ENCODE measurements around the gene CACHD1.

Gene CACHD1

DNA sequence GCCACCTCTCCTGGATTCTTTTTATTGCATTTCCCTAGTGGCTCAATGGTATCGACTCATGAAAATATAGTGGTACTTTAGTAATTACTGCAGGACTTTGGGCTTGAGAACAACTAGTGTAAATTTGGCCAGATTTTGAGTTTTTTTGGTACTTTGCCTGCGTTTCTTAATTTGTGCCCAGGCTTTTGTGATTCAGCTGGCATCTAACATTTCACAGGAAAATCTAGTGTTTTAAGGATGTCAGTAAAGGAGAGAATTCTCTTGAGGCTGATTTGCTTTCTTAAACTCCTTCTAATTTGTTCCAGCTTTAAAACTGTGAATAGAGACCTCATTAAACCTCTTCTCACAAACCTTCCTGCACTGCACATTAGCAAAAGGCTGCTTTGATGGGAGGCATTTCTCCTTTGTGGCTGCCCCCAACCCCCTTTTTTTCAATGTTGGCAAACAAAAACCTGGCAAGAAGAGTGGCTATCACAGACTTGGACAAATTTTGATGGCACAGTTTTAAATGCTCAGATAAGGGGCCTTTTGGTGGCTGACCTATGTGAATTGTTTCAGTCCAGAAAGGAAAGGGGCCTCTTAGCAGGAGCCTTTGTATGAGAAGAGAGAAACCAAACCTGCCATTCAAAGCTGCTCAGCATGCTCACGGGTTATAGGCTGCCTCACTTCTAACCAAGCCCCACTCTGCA, 161.6 kb downstream of the CACHD1 start:
- Histone ChIP-seq H3K27ac (ENCODE audit: low read length, poor library complexity, severe bottlenecking) (no peak overlapping the region), H3K4me2 (ENCODE audit: low read length, poor library complexity, severe bottlenecking) (no peak overlapping the region), H3K4ac (ENCODE audit: low read depth in 1 of 2, low read length in 2 of 2) (no peak overlapping the region), H3K23ac (ENCODE audit: low read length in 2 of 2) (no peak overlapping the region), H3K79me1 (replicated peaks; ENCODE audit: low read length, poor library complexity, severe bottlenecking) (no peaks in the 10 kb centered on the region), H3K9ac (ENCODE audit: low read length) (no peak overlapping the region), H3K4me3 (ENCODE audit: insufficient read depth in 1 of 2, low read depth in 1 of 2, low read length in 2 of 2) (no peak overlapping the region), H3K9me3 (ENCODE audit: control insufficient read depth, low read length) (no peaks in the 10 kb centered on the region), H3K36me3 (ENCODE audit: control insufficient read depth in 1 of 2, insufficient read depth in 2 of 2, low read depth in 1 of 2, low read length in 2 of 2) (peaks cover 0 to 5% of the 10 kb centered on the region in 2 experiments), H3K4me1 (ENCODE audit: control insufficient read depth, insufficient read depth, low read depth, low read length) (no peaks in the 10 kb centered on the region), H4K8ac (ENCODE audit: low read length) (no peak overlapping the region), H2AK5ac (ENCODE audit: low read length, severe bottlenecking) (no peak overlapping the region), H3K27me3 (ENCODE audit: control insufficient read depth in 1 of 2, insufficient read depth in 1 of 2, low read length in 2 of 2) (no peaks in the 10 kb centered on the region), H2BK12ac (ENCODE audit: low read length in 2 of 2) (no peak overlapping the region), H2BK120ac (ENCODE audit: low read depth, low read length) (no peak overlapping the region), H3K18ac (ENCODE audit: low read depth in 1 of 2, low read length in 2 of 2) (no peak overlapping the region), H2BK5ac (ENCODE audit: low read depth, low read length, poor library complexity, severe bottlenecking) (no peak overlapping the region), H4K91ac (ENCODE audit: low read length) (no peak overlapping the region), H2BK15ac (ENCODE audit: low read depth, poor library complexity, severe bottlenecking) (no peak overlapping the region), H2AFZ (ENCODE audit: low read depth, low read length) (no peak overlapping the region), H3K14ac (ENCODE audit: low read length in 2 of 2) (no peak overlapping the region)
- 88% methylated on average over 3 of the region's 3 CpGs for WGBS
- DNase-seq, result no peak

DNA sequence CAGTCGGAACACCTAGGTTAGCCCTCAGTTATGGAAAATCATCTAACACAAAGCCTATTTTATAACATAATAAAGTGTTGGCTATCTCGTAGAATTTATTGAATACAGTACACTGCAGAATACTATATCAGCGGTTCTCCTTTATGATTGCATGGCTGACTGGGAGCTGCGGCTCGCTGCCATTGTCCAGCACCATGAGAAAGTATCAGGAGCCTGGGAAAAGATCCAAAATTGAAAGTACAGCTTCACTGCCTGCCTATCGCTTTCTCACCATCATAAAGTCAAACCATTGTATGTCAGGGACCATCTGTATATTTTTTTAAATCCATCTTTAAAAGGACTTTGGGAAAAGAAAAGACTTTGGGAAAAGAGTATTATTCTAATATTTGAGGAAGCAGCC, 163.0 kb downstream of the CACHD1 start:
- WGBS, result 98% methylated on average over 6 of the region's 6 CpGs
- Histone ChIP-seq H2AK5ac (ENCODE audit: low read length, severe bottlenecking) (no peak overlapping the region), H3K4ac (ENCODE audit: low read depth in 1 of 2, low read length in 2 of 2) (no peak overlapping the region), H2BK5ac (ENCODE audit: low read depth, low read length, poor library complexity, severe bottlenecking) (no peak overlapping the region), H2AFZ (ENCODE audit: low read depth, low read length) (no peak overlapping the region), H3K4me2 (ENCODE audit: low read length, poor library complexity, severe bottlenecking) (no peak overlapping the region), H3K36me3 (ENCODE audit: control insufficient read depth in 1 of 2, insufficient read depth in 2 of 2, low read depth in 1 of 2, low read length in 2 of 2) (peaks cover 0 to 5% of the 10 kb centered on the region in 2 experiments), H2BK120ac (ENCODE audit: low read depth, low read length) (no peak overlapping the region), H3K27ac (ENCODE audit: low read length, poor library complexity, severe bottlenecking) (no peak overlapping the region), H3K79me1 (replicated peaks; ENCODE audit: low read length, poor library complexity, severe bottlenecking) (no peaks in the 10 kb centered on the region), H3K9me3 (ENCODE audit: control insufficient read depth, low read length) (no peaks in the 10 kb centered on the region), H2BK12ac (ENCODE audit: low read length in 2 of 2) (no peak overlapping the region), H3K9ac (ENCODE audit: low read length) (no peak overlapping the region), H3K14ac (ENCODE audit: low read length in 2 of 2) (no peak overlapping the region), H3K23ac (ENCODE audit: low read length in 2 of 2) (no peak overlapping the region), H3K4me3 (ENCODE audit: insufficient read depth in 1 of 2, low read depth in 1 of 2, low read length in 2 of 2) (no peak overlapping the region), H3K18ac (ENCODE audit: low read depth in 1 of 2, low read length in 2 of 2) (no peak overlapping the region), H4K91ac (ENCODE audit: low read length) (no peak overlapping the region), H3K4me1 (ENCODE audit: control insufficient read depth, insufficient read depth, low read depth, low read length) (no peaks in the 10 kb centered on the region), H3K27me3 (ENCODE audit: control insufficient read depth in 1 of 2, insufficient read depth in 1 of 2, low read length in 2 of 2) (no peaks in the 10 kb centered on the region), H4K8ac (ENCODE audit: low read length) (no peak overlapping the region), H2BK15ac (ENCODE audit: low read depth, poor library complexity, severe bottlenecking) (no peak overlapping the region)
- DNase-seq, result no peak

DNA sequence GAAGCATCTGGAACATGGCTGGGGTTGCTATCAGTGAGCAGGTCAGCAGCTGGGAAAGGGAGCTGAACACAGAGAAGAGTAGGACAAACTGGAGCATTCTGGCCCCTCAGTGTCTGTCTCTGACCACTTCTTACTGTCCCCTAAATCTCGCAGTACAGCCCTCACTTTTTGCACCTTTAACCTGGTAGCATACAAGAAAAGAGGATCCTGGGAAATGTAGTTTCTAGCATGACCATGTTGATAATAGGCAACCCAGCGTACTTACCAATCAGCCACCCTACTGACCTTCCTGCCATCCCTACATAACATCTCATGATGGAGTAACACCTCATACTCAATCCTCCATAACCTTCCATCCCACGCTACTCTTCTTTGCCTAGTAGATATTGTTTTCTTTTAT, 175.8 kb downstream of the CACHD1 start:
- Histone ChIP-seq H3K9ac (ENCODE audit: low read length) (no peak overlapping the region), H3K79me1 (replicated peaks; ENCODE audit: low read length, poor library complexity, severe bottlenecking) (no peaks in the 10 kb centered on the region), H3K18ac (ENCODE audit: low read depth in 1 of 2, low read length in 2 of 2) (no peak overlapping the region), H2AK5ac (ENCODE audit: low read length, severe bottlenecking) (no peak overlapping the region), H2BK12ac (ENCODE audit: low read length in 2 of 2) (no peak overlapping the region), H3K4me3 (ENCODE audit: insufficient read depth in 1 of 2, low read depth in 1 of 2, low read length in 2 of 2) (no peak overlapping the region), H3K36me3 (ENCODE audit: control insufficient read depth in 1 of 2, insufficient read depth in 2 of 2, low read depth in 1 of 2, low read length in 2 of 2) (peaks cover 0 to 11% of the 10 kb centered on the region in 2 experiments), H3K14ac (ENCODE audit: low read length in 2 of 2) (no peak overlapping the region), H3K4ac (ENCODE audit: low read depth in 1 of 2, low read length in 2 of 2) (no peak overlapping the region), H3K23ac (ENCODE audit: low read length in 2 of 2) (no peak overlapping the region), H3K27me3 (ENCODE audit: control insufficient read depth in 1 of 2, insufficient read depth in 1 of 2, low read length in 2 of 2) (no peaks in the 10 kb centered on the region), H4K8ac (ENCODE audit: low read length) (no peak overlapping the region), H3K9me3 (ENCODE audit: control insufficient read depth, low read length) (no peaks in the 10 kb centered on the region), H2BK15ac (ENCODE audit: low read depth, poor library complexity, severe bottlenecking) (no peak overlapping the region), H4K91ac (ENCODE audit: low read length) (no peak overlapping the region), H3K27ac (ENCODE audit: low read length, poor library complexity, severe bottlenecking) (no peak overlapping the region), H2AFZ (ENCODE audit: low read depth, low read length) (no peak overlapping the region), H3K4me1 (ENCODE audit: control insufficient read depth, insufficient read depth, low read depth, low read length) (no peaks in the 10 kb centered on the region), H2BK5ac (ENCODE audit: low read depth, low read length, poor library complexity, severe bottlenecking) (no peak overlapping the region), H3K4me2 (ENCODE audit: low read length, poor library complexity, severe bottlenecking) (no peak overlapping the region), H2BK120ac (ENCODE audit: low read depth, low read length) (no peak overlapping the region)
- WGBS, result 92% methylated on average over 2 of the region's 3 CpGs
- DNase-seq, result no peak

DNA sequence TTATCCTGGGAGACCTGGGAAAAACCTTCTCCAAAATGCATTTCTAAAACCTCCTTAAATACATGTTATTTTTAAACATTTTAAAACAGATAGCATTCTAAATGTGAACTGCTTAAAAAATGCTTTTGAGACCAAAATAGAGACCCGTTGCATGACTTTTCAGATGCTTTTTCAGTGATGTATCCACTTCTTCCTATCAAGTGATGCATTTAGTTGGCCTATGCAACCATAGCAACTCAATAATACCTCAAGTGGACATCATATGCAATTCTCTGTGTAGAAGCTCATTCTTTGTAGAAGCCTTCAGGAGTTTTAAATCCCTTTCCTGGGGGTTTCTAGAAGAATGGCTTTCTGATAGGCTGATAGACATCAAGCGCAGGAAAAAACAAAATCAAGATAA, 180.5 kb downstream of the CACHD1 start:
- H3K9me3 ChIP-seq (ENCODE audit: control insufficient read depth, low read length), result no peaks in the 10 kb centered on the region

More for the DNA sequence above, 180.5 kb downstream of the CACHD1 start:
- DNase-seq, result peak; percentile 57
- H3K36me3 ChIP-seq (ENCODE audit: control insufficient read depth in 1 of 2, insufficient read depth in 2 of 2, low read depth in 1 of 2, low read length in 2 of 2), result peaks cover 0 to 6% of the 10 kb centered on the region in 2 experiments
- no peak overlapping the region for H3K18ac ChIP-seq (ENCODE audit: low read depth in 1 of 2, low read length in 2 of 2)
- no peak overlapping the region for H3K4me3 ChIP-seq (ENCODE audit: insufficient read depth in 1 of 2, low read depth in 1 of 2, low read length in 2 of 2)
- no peak overlapping the region for H2BK12ac ChIP-seq (ENCODE audit: low read length in 2 of 2)
- H3K27me3 ChIP-seq (ENCODE audit: control insufficient read depth in 1 of 2, insufficient read depth in 1 of 2, low read length in 2 of 2), result no peaks in the 10 kb centered on the region
- H3K4ac ChIP-seq (ENCODE audit: low read depth in 1 of 2, low read length in 2 of 2), result no peak overlapping the region
- H2BK120ac ChIP-seq (ENCODE audit: low read depth, low read length), result no peak overlapping the region
- H4K91ac ChIP-seq (ENCODE audit: low read length), result no peak overlapping the region
- H3K23ac ChIP-seq (ENCODE audit: low read length in 2 of 2), result no peak overlapping the region
- H3K9ac ChIP-seq (ENCODE audit: low read length), result no peak overlapping the region
- no peak overlapping the region for H3K4me2 ChIP-seq (ENCODE audit: low read length, poor library complexity, severe bottlenecking)
- WGBS, result 92% methylated on average over 1 of the region's 2 CpGs
- no peak overlapping the region for H2BK5ac ChIP-seq (ENCODE audit: low read depth, low read length, poor library complexity, severe bottlenecking)
- H2AK5ac ChIP-seq (ENCODE audit: low read length, severe bottlenecking), result no peak overlapping the region
- H3K27ac ChIP-seq (ENCODE audit: low read length, poor library complexity, severe bottlenecking), result no peak overlapping the region
- no peak overlapping the region for H2BK15ac ChIP-seq (ENCODE audit: low read depth, poor library complexity, severe bottlenecking)
- H3K4me1 ChIP-seq (ENCODE audit: control insufficient read depth, insufficient read depth, low read depth, low read length), result no peaks in the 10 kb centered on the region
- H3K79me1 ChIP-seq (replicated peaks; ENCODE audit: low read length, poor library complexity, severe bottlenecking), result no peaks in the 10 kb centered on the region
- no peak overlapping the region for H2AFZ ChIP-seq (ENCODE audit: low read depth, low read length)
- H3K14ac ChIP-seq (ENCODE audit: low read length in 2 of 2), result no peak overlapping the region
- no peak overlapping the region for H4K8ac ChIP-seq (ENCODE audit: low read length)
